ENCODE measurements around the gene ZSCAN10. TPM values are rescaled to one million over a fixed set of nuclear protein-coding genes. Genes with fewer than 3 reads are reported as not detected.

Gene ZSCAN10
- total and polyA plus RNA-seq, 2 experiments from 2014 or later: 217 to 519 TPM

DNA sequence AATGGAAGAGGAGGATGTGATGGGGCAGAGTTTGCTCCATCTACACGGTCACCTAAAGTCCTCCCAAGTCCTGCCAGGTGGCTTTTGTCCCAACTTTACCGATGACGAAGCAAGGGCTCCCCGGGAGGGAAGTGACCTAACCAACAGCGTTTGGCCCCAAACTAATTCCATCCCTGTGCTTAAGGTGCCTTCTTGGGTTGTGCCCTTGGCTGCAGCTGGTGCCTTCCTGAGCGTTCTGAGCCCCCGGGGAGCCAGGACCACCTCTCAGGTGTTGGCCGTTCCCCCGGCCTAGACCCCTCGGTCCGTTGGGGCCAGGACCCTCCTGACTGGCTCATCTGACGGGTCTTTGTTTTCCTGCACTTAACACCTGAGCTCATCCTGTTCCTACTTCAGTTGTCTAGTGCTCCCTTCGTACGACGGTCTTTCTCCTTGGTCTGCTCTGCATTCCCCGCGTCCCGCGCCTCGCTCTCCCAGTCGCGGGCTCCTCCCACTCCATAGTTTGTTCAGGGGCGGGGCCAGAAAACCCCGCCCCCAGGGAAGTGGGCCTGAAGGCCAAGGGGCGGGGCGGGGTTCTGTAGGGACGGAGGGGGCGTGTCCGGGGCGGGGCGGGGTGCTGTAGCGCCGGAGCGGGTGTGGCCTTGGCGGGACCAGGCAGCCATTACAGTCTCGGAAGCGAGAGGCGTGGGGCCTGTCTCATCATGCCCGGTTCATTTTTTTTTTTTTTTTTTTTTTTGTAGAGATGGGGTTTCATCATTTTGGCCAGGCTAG lies 822 bp upstream of the ZSCAN10 start:
- H3K4me2 ChIP-seq: peak overlapping the region; percentile 85
- H4K20me1 ChIP-seq (replicated peaks; ENCODE audit: insufficient read depth): peaks cover 2% of the 10 kb centered on the region; the same call in 1 of the 2 replicates
- H3K9me3 Mint-ChIP-seq: no peaks in the 10 kb centered on the region; the same call in 1 of the 3 replicates
- H3K4me3 ChIP-seq: peak overlapping the region; percentile 89
- H3K9me2 ChIP-seq (ENCODE audit: insufficient read depth): no peaks in the 10 kb centered on the region
- H3K27ac Mint-ChIP-seq: peak overlapping the region; percentile 99
- no peaks in the 10 kb centered on the region for H3K36me3 ChIP-seq (ENCODE audit: insufficient read depth)
- H3K79me2 ChIP-seq (replicated peaks; ENCODE audit: insufficient read depth): peaks cover 34% of the 10 kb centered on the region
- DNase-seq (ENCODE audit: low spot score) (peak; percentile 99), ATAC-seq (peak; percentile 27)
- H3K27ac ChIP-seq (ENCODE audit: low read depth): peak overlapping the region; percentile 99
- H3F3A ChIP-seq (replicated peaks; ENCODE audit: low read depth): peaks cover 49% of the 10 kb centered on the region
- TF ChIP-seq CTCF (conservative IDR thresholded peaks at IDR 0.05; ENCODE audit: low read depth in 2 of 2) (no peak), EZH2 (IDR thresholded peaks at IDR 0.05; ENCODE audit: low read depth, unreplicated experiment) (no peak), ZNF462 (CRISPR knock-in tag; IDR thresholded peaks at IDR 0.05) (no peak), ETS1 (IDR thresholded peaks at IDR 0.05) (peak; percentile 43; the same call in 1 of the 2 replicates), ZNF331 (CRISPR knock-in tag; IDR thresholded peaks at IDR 0.05; ENCODE audit: low read depth) (no peak), POLR2AphosphoS5 (IDR thresholded peaks at IDR 0.05; ENCODE audit: low read depth) (peak; percentile 97)
- no peak overlapping the region for H2AFZ ChIP-seq
- H3K4me1 Mint-ChIP-seq: peaks cover 44% of the 10 kb centered on the region
- H3K27me3 ChIP-seq (ENCODE audit: insufficient read depth): no peaks in the 10 kb centered on the region
- peaks cover 36% of the 10 kb centered on the region for H3K27me3 Mint-ChIP-seq (ENCODE audit: insufficient read depth, low read depth, poor library complexity)
- H3K36me3 Mint-ChIP-seq (ENCODE audit: low read depth): peaks cover 38% of the 10 kb centered on the region
- peaks cover 48% of the 10 kb centered on the region for H3K4me1 ChIP-seq (ENCODE audit: insufficient read depth)
- peak overlapping the region; percentile 99 for H3K4me3 Mint-ChIP-seq

Data from GM23338 (cell line).